K562 (cell line): ENCODE results near the gene SPON2. TPM values are rescaled to one million over a fixed set of nuclear protein-coding genes. Genes with fewer than 3 reads are reported as not detected.

Source experiments
- CHD2 ChIP-seq: IDR thresholded peaks from 2 replicates; pipeline ENCODE4 v1.6.1; 2011; ENCODE audit warnings: low read depth, low read length
- EGR1 ChIP-seq: fragments of 450-650 bp; conservative IDR thresholded peaks from 2 replicates; pipeline ENCODE4 v1.6.1; 2017; ENCODE audit warnings: mild to moderate bottlenecking
- ESRRA ChIP-seq: fragments of 450-650 bp; IDR thresholded peaks from 2 replicates; pipeline ENCODE4 v1.6.1; 2014; ENCODE audit warnings: low read depth, mild to moderate bottlenecking, moderate library complexity, borderline replicate concordance
- HSF4 ChIP-seq: fragments of 250-450 bp; sonication (Bioruptor Pico); IDR thresholded peaks from 2 replicates; pipeline ENCODE4 v2.1.2; 2022; ENCODE audit warnings: mild to moderate bottlenecking, moderate library complexity, borderline replicate concordance
- MBD1 ChIP-seq: fragments of 250-450 bp; sonication (Bioruptor Pico); IDR thresholded peaks from 2 replicates; pipeline ENCODE4 v1.8.0; 2022; ENCODE audit warnings: inconsistent platforms
- NUFIP1 ChIP-seq: fragments of 450-650 bp; IDR thresholded peaks from 2 replicates; pipeline ENCODE4 v1.6.1; 2018; ENCODE audit not compliant: partially characterized antibody
- ZNF124 ChIP-seq: sonication (generic); formaldehyde crosslinking; IDR thresholded peaks from 2 replicates; pipeline ENCODE4 v1.8.1; 2022; ENCODE audit warnings: missing genetic modification reagents
- ZNF592 ChIP-seq: fragments of 450-650 bp; IDR thresholded peaks from 2 replicates; pipeline ENCODE4 v1.6.1; 2017; ENCODE audit warnings: antibody characterized with exemption, mild to moderate bottlenecking
- ZNF696 ChIP-seq: fragments of 250-450 bp; sonication (Bioruptor Pico); conservative IDR thresholded peaks from 2 replicates; pipeline ENCODE4 v1.4.0; 2020; ENCODE audit warnings: mild to moderate bottlenecking, moderate library complexity
- ZNF76 ChIP-seq: fragments of 250-450 bp; sonication (Bioruptor Pico); IDR thresholded peaks from 2 replicates; pipeline ENCODE4 v1.4.0; 2020; ENCODE audit warnings: mild to moderate bottlenecking, moderate library complexity, borderline replicate concordance
- polyA plus RNA-seq, 8 experiments: library from polyadenylated mRNA; depleted of rRNA in 4 of 8; stranded (reverse) in 5 of 8; unstranded in 3 of 8; fragments of >200 nt; fragmentation: Nextera tagmentation in 2 of 8; fragmentation: Illumina TruSeq in 1 of 8; extraction: Ambion mirVana in 2 of 8; extraction: Trizol in 1 of 8; gene quantifications; 2 replicates each; pipeline versions ENCODE4 v1.2.1 to v1.2.3, GENCODE V29; 2011 to 2014; ENCODE audit warnings: inconsistent platforms in 1 of 8, missing spikeins in 1 of 8
- total RNA-seq, 7 experiments: library from RNA; depleted of rRNA in 6 of 7; stranded (reverse); fragments of >200 nt in 6 of 7; fragmentation: Illumina TruSeq in 2 of 7; extraction: Trizol in 2 of 7; gene quantifications; 2 replicates each; pipeline versions ENCODE4 v1.2.1 to v1.2.3, GENCODE V29; 2011 to 2021; ENCODE audit warnings: low replicate concordance in 1 of 7
- TF ChIP-seq, protein P1 (sequence below): fragments of 450-650 bp; IDR thresholded peaks from 2 replicates; pipeline ENCODE4 v1.6.1; 2016; ENCODE audit warnings: low read depth
- TF ChIP-seq, protein P2 (sequence below): sonication (generic); formaldehyde crosslinking; IDR thresholded peaks from 2 replicates; pipeline ENCODE4 v1.8.1; 2023; ENCODE audit warnings: mild to moderate bottlenecking, missing genetic modification reagents, moderate library complexity

SPON2 gene
- total and polyA plus RNA-seq, 9 of the 15 experiments (the other 6 are each of a cell fraction or from before 2014, with no cell fraction given): 0.21 to 2.2 (median 0.83) TPM

GRCh38 chr4:1167244-1167949, 5.0 kb downstream of the SPON2 start (continued):
- TF ChIP-seq ZNF592 (peak; percentile 28; the same call in 1 of the 2 replicates), ZNF124 (CRISPR knock-in tag) (no peak), NUFIP1 (no peak), ESRRA (0 out of 2 replicates have a peak, but pooled peaks have one; percentile 54), CHD2 (peak; percentile 90), ZNF76 (CRISPR knock-in tag) (no peak), ZNF696 (CRISPR knock-in tag) (no peak), EGR1 (no peak), HSF4 (CRISPR knock-in tag) (no peak), MBD1 (no peak)
- TF ChIP-seq, protein P1, sequence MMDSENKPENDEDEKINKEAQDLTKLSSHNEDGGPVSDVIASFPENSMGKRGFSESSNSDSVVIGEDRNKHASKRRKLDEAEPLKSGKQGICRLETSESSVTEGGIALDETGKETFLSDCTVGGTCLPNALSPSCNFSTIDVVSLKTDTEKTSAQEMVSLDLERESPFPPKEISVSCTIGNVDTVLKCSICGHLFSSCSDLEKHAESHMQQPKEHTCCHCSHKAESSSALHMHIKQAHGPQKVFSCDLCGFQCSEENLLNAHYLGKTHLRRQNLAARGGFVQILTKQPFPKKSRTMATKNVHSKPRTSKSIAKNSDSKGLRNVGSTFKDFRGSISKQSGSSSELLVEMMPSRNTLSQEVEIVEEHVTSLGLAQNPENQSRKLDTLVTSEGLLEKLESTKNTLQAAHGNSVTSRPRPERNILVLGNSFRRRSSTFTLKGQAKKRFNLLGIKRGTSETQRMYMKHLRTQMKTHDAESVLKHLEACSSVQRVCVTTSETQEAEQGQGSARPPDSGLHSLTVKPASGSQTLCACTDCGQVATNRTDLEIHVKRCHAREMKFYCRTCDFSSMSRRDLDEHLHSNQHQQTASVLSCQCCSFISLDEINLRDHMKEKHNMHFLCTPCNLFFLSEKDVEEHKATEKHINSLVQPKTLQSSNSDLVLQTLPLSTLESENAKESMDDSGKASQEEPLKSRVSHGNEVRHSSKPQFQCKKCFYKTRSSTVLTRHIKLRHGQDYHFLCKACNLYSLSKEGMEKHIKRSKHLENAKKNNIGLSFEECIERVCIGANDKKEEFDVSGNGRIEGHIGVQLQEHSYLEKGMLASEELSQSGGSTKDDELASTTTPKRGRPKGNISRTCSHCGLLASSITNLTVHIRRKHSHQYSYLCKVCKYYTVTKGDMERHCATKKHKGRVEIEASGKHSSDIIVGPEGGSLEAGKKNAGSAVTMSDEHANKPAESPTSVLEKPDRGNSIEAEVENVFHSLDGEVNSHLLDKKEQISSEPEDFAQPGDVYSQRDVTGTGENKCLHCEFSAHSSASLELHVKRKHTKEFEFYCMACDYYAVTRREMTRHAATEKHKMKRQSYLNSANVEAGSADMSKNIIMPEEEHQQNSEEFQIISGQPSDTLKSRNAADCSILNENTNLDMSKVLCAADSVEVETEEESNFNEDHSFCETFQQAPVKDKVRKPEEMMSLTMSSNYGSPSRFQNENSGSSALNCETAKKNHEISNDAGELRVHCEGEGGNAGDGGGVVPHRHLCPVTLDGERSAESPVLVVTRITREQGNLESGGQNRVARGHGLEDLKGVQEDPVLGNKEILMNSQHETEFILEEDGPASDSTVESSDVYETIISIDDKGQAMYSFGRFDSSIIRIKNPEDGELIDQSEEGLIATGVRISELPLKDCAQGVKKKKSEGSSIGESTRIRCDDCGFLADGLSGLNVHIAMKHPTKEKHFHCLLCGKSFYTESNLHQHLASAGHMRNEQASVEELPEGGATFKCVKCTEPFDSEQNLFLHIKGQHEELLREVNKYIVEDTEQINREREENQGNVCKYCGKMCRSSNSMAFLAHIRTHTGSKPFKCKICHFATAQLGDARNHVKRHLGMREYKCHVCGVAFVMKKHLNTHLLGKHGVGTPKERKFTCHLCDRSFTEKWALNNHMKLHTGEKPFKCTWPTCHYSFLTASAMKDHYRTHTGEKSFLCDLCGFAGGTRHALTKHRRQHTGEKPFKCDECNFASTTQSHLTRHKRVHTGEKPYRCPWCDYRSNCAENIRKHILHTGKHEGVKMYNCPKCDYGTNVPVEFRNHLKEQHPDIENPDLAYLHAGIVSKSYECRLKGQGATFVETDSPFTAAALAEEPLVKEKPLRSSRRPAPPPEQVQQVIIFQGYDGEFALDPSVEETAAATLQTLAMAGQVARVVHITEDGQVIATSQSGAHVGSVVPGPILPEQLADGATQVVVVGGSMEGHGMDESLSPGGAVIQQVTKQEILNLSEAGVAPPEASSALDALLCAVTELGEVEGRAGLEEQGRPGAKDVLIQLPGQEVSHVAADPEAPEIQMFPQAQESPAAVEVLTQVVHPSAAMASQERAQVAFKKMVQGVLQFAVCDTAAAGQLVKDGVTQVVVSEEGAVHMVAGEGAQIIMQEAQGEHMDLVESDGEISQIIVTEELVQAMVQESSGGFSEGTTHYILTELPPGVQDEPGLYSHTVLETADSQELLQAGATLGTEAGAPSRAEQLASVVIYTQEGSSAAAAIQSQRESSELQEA: no peak
- TF ChIP-seq, protein P2, sequence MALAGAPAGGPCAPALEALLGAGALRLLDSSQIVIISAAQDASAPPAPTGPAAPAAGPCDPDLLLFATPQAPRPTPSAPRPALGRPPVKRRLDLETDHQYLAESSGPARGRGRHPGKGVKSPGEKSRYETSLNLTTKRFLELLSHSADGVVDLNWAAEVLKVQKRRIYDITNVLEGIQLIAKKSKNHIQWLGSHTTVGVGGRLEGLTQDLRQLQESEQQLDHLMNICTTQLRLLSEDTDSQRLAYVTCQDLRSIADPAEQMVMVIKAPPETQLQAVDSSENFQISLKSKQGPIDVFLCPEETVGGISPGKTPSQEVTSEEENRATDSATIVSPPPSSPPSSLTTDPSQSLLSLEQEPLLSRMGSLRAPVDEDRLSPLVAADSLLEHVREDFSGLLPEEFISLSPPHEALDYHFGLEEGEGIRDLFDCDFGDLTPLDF (CRISPR knock-in tag): no peak; the same call in 1 of the 2 replicates
